ENCODE results near the gene CHP1.
"Not testable (repeated sequence)": the region's sequence is repeated elsewhere in the genome, so short reads cannot be mapped to it uniquely, and the experiment has no call there.

Gene CHP1

DNA sequence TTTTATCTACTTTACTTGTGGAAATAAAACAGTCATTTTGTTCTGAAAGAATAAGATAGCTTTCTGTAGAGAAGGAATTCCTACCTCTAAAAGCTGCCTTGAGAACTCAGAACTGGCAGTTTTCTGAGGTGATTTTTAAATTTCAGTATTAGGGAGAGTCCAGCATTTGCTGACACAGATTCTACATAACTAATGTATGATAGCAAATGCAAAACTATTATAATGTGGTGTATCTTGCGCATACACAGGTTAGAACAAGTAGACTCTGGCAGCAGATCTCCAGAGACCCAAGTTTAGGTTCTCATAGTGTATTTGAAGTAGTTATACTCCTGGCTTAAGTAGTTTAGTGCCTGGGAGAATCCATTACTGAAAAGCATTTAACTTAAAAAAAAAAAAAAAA lies 70.5 kb downstream of the CHP1 start:
- no peak for DNase-seq

DNA sequence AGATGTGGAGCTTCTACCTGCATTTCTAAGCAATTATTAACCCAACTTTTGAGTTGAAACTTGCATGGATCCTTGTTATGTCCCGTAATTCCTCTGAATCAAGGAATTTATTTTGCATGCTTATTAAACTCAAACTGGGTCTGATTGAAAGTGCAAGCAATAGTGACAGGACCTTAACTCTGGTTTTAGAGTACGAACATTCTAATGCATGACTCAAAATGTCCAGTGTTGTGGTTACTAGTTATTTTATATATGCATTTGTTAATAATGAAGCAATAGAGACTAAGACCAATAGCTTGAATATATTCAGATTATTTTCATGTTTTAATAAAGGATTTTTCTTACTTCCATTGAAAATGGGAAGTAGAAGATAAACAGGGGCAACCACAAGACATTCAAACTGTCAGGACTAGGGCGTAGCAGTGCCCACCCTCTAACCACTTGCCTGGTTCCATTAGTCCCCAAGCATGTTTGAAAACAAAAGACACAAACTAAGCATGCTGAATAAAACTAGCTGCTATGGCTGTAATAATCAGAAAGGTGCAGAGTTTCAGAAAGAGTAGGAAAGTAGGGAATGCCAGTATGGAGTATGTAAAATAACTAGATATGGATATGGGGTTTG lies 73.2 kb downstream of the CHP1 start:
- DNase-seq: no peak

DNA sequence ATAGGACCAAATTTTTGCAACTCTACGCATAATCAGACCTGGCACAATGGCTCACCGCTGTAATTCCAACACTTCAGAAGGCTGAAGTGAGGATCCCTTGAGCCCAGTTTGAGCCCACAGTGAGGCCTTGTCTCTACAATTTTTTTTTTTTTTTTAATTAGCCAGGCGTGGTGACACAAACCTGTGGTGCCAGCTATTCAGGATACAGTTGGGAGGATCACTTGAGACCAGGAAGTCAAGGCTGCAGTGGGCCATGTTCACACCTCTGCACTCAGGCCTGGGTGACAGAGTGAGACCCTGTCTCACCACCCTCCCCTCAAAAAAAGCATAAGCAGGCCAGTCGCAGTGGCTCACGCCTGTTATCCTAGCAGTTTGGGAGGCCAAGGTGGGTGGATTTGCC lies 76.6 kb downstream of the CHP1 start:
- DNase-seq: no peak

DNA sequence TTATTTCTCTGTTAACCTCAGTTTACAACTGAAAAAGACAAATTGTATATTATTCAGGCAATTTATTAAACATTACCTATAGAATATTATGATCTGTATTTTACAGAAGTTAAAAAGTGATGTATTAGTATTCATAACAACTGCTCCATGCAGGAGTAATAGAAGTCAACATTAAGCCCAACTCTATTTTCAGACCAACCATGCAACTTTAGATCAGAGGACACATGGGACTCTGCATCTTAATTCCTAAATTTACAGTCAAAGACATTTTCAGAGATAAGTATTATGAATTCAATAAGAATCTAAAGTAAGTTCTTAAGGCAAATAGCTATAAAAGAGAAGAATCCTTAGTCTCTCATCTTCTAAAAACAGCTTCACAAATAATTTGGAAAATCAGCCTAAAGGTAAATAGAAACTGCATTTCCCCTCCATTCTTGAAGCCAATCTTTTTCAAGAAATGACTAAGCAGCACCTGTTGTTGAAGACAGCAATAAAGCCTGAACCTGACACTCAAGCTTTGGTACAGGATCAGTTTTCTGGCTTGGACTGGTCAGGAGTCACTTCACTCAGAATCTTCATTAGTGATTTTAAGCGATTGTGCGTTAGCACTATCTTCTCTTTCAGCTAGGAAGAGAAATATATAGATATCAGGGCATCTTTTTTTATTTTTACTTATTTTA lies 78.3 kb downstream of the CHP1 start:
- no peak for DNase-seq

DNA sequence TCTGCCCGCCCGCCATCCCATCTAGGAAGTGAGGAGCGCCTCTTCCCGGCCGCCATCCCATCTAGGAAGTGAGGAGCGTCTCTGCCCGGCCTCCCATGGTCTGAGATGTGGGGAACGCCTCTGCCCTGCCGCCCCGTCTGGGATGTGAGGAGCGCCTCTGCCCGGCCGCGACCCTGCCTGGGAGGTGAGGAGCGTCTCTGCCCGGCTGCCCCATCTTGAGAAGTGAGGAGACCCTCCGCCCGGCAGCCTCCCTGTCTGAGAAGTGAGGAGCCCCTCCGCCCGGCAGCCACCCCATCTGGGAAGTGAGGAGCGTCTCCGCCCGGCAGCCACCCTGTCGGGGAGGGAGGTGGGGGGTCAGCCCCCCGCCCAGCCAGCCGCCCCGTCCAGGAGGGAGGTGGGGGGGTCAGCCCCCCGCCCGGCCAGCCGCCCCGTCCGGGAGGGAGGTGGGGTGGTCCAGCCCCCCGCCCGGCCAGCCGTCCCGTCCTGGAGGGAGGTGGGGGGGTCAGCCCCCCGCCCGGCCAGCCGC lies 89.8 kb downstream of the CHP1 start:
- DNase-seq: not testable (repeated sequence)

DNA sequence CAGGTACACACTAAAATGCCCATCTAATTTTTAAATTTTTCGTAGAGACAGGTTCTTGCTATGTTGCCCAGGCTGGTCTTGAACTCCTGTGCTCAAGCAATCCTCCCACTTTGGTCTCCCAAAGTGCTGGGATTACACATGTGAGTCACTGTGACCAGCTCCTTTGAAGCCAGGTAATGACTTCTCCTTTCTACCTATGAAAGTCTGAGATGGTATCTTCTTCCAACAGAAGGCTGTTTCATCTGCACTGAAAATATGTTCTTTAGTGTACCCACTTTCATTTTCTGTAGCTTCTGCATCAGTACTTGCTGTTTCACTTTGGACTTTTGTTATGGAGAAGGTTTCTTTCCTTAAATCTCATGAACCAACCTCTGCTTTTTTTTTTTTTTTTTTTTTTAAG lies 92.5 kb downstream of the CHP1 start:
- no peak for DNase-seq

DNA sequence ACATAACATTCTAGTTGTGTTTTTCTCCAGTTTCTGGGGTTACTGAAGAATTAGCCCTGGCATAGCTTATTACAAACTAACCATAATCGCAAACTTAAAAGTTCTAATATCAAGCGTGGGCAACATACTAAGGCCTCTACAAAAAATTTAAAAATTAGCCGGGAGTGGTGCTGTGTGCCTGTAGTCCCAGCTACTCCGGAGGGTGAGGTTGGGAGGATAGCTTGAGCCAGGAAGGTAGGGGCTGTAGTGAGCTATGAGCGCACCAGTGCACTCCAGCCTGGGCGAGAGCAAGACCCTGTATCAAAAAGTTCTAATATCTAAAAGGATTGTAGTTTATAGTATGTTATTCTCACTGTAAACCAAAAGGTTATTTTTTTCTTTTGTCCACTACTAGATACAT lies 100.2 kb downstream of the CHP1 start:
- DNase-seq: no peak

Data from RPMI8226 (cell line).